H1 (cell line): ENCODE results near the gene ARHGAP32. TPM values are rescaled to one million over a fixed set of nuclear protein-coding genes. Genes with fewer than 3 reads are reported as not detected.

Experiments
- CTCF ChIA-PET: fragments of 300-600 bp; sonication (Branson Sonifier 250); formaldehyde crosslinking; loops from one replicate; lab custom pipeline; 2021; ENCODE audit not compliant: partially characterized antibody; lab: Charles Lee
- POLR2A ChIA-PET: fragments of 300-600 bp; sonication (Branson Sonifier 250); formaldehyde crosslinking; loops from one replicate; lab custom pipeline; 2021; ENCODE audit warnings: inconsistent platforms; ENCODE audit not compliant: partially characterized antibody; lab: Charles Lee
- DNase-seq, 2 experiments: peaks; one replicate each; pipeline versions ENCODE4 v3.0.0 to v3.0.0-alpha.2; 2010 to 2022; ENCODE audit warnings: low spot score in 2 of 2, low read depth in 1 of 2, mixed read lengths in 1 of 2
- FAIRE-seq: peaks from 2 replicates; lab custom pipeline; 2011; peaks lifted over from hg19 to GRCh38; lab: Jason Lieb, UNC
- H2AFZ ChIP-seq: 2 replicates; pipeline ENCODE4 v1.8.1; 2012; ENCODE audit warnings: low read length, inconsistent platforms
- H2AK5ac ChIP-seq: 2 replicates; pipeline ENCODE4 v1.6.1; 2013; ENCODE audit warnings: low read depth, low read length
- H2BK120ac ChIP-seq: replicated peaks from 2 replicates; pipeline ENCODE3; 2013; ENCODE audit warnings: low read depth, low read length, inconsistent platforms
- H2BK12ac ChIP-seq: 2 replicates; pipeline ENCODE4 v1.6.1; 2013; ENCODE audit warnings: low read depth, low read length
- H2BK15ac ChIP-seq: 2 replicates; pipeline ENCODE4 v1.6.1; 2013; ENCODE audit warnings: low read length
- H2BK20ac ChIP-seq: 2 replicates; pipeline ENCODE4 v1.6.1; 2013; ENCODE audit warnings: low read length
- H2BK5ac ChIP-seq: 2 replicates; pipeline ENCODE4 v1.6.1; 2013; ENCODE audit warnings: low read depth, low read length
- H3K14ac ChIP-seq: 2 replicates; pipeline ENCODE4 v1.6.1; 2013; ENCODE audit warnings: inconsistent platforms; ENCODE audit not compliant: insufficient read length
- H3K18ac ChIP-seq: 2 replicates; pipeline ENCODE4 v1.6.1; 2013; ENCODE audit warnings: low read length; ENCODE audit errors: extremely low read depth
- H3K23ac ChIP-seq: 2 replicates; pipeline ENCODE4 v1.6.1; 2013; ENCODE audit warnings: inconsistent platforms; ENCODE audit not compliant: insufficient read length
- H3K23me2 ChIP-seq: 2 replicates; pipeline ENCODE4 v1.6.1; 2013; ENCODE audit warnings: low read depth, low read length
- H3K27ac ChIP-seq: 2 replicates; pipeline ENCODE4 v1.6.1; 2011; ENCODE audit warnings: low read depth, low read length, inconsistent platforms
- H3K27me3 ChIP-seq, 4 experiments: replicated peaks in 1 of 4; 1 replicate in 1 of 4; 2 replicates in 3 of 4; pipeline versions ENCODE4 v1.6.1 to v1.8.1; 2011 to 2013; ENCODE audit warnings: low read length in 3 of 4, mild to moderate bottlenecking in 3 of 4, inconsistent platforms in 2 of 4, mixed read lengths in 2 of 4, moderate library complexity in 1 of 4; ENCODE audit not compliant: control insufficient read depth in 3 of 4, insufficient read depth in 3 of 4; ENCODE audit errors: extremely low read depth in 1 of 4
- H3K36me3 ChIP-seq, 4 experiments: 2 replicates each; pipeline versions ENCODE4 v1.6.1 to v1.8.1; 2011 to 2013; ENCODE audit warnings: mild to moderate bottlenecking in 4 of 4, low read length in 3 of 4, moderate library complexity in 2 of 4, control low read depth in 1 of 4, inconsistent platforms in 1 of 4; ENCODE audit not compliant: insufficient read depth in 4 of 4, control insufficient read depth in 2 of 4
- H3K4ac ChIP-seq: replicated peaks from 2 replicates; pipeline ENCODE3; 2013; ENCODE audit warnings: low read length, low read depth, mixed read lengths, inconsistent platforms; ENCODE audit not compliant: insufficient read length
- H3K4me1 ChIP-seq, 4 experiments: replicated peaks in 1 of 4; 1 replicate in 1 of 4; 2 replicates in 3 of 4; pipeline versions ENCODE4 v1.6.1 to v1.8.1; 2011 to 2013; ENCODE audit warnings: low read length in 3 of 4, inconsistent platforms in 2 of 4, mixed read lengths in 1 of 4; ENCODE audit not compliant: insufficient read depth in 4 of 4, control insufficient read depth in 3 of 4
- H3K4me2 ChIP-seq, 2 experiments: 2 replicates each; pipeline versions ENCODE4 v1.6.1 to v1.8.1; 2011 to 2013; ENCODE audit warnings: low read depth in 2 of 2, low read length in 2 of 2, control low read depth in 1 of 2, inconsistent platforms in 1 of 2, mild to moderate bottlenecking in 1 of 2; ENCODE audit not compliant: insufficient read depth in 1 of 2
- H3K4me3 ChIP-seq, 4 experiments: fragments of 200-600, 300-600 bp in 1 of 4; sonication (generic), shearing (Covaris generic), sonication (Bioruptor Twin) in 1 of 4; 2 replicates each; pipeline versions ENCODE4 v1.5.1 to v1.8.1; 2011 to 2016; ENCODE audit warnings: low read length in 4 of 4, low read depth in 3 of 4, control low read depth in 2 of 4, inconsistent platforms in 2 of 4, mild to moderate bottlenecking in 2 of 4, mixed read lengths in 1 of 4, moderate library complexity in 1 of 4; ENCODE audit not compliant: insufficient read depth in 2 of 4; ENCODE audit errors: extremely low read depth in 1 of 4
- H3K56ac ChIP-seq: replicated peaks from 2 replicates; pipeline ENCODE3; 2013; ENCODE audit warnings: low read depth, mild to moderate bottlenecking, mixed read lengths, low read length, inconsistent platforms; ENCODE audit not compliant: insufficient read length
- H3K79me1 ChIP-seq: 2 replicates; pipeline ENCODE4 v1.6.1; 2013; ENCODE audit warnings: low read depth, low read length, control low read depth
- H3K79me2 ChIP-seq, 2 experiments: 2 replicates each; pipeline versions ENCODE4 v1.6.1 to v1.8.1; 2012 to 2013; ENCODE audit warnings: low read length in 2 of 2, mild to moderate bottlenecking in 2 of 2, inconsistent platforms in 1 of 2; ENCODE audit not compliant: insufficient read depth in 2 of 2, control insufficient read depth in 1 of 2
- H3K9ac ChIP-seq, 4 experiments: replicated peaks in 1 of 4; 1 replicate in 1 of 4; 2 replicates in 3 of 4; pipeline versions ENCODE4 v1.6.1 to v1.8.1; 2011 to 2013; ENCODE audit warnings: low read depth in 3 of 4, low read length in 3 of 4, control low read depth in 2 of 4, mild to moderate bottlenecking in 2 of 4, moderate library complexity in 2 of 4, inconsistent platforms in 1 of 4; ENCODE audit errors: extremely low read depth in 1 of 4
- H3K9me3 ChIP-seq, 2 experiments: 2 replicates each; pipeline versions ENCODE4 v1.6.1 to v1.8.1; 2012 to 2013; ENCODE audit warnings: mild to moderate bottlenecking in 2 of 2, moderate library complexity in 2 of 2, control low read depth in 1 of 2, inconsistent platforms in 1 of 2, low read depth in 1 of 2, low read length in 1 of 2, mixed read lengths in 1 of 2; ENCODE audit not compliant: insufficient read depth in 2 of 2
- H4K20me1 ChIP-seq, 2 experiments: replicated peaks in 1 of 2; 2 replicates each; pipeline versions ENCODE3 to v1.8.1; 2011 to 2013; ENCODE audit warnings: inconsistent platforms in 2 of 2, low read length in 2 of 2, mild to moderate bottlenecking in 1 of 2; ENCODE audit not compliant: insufficient read depth in 2 of 2, control insufficient read depth in 1 of 2
- H4K5ac ChIP-seq: 2 replicates; pipeline ENCODE4 v1.6.1; 2013; ENCODE audit warnings: low read length, low read depth, mixed read lengths, inconsistent platforms; ENCODE audit not compliant: insufficient read length
- H4K8ac ChIP-seq: 2 replicates; pipeline ENCODE4 v1.8.0; 2013; ENCODE audit warnings: mild to moderate bottlenecking, moderate library complexity, low read length, inconsistent platforms; ENCODE audit not compliant: insufficient read depth; ENCODE audit errors: extremely low read depth
- H4K91ac ChIP-seq: replicated peaks from 2 replicates; pipeline ENCODE3; 2013; ENCODE audit warnings: low read length, mixed read lengths, inconsistent platforms; ENCODE audit not compliant: insufficient read length
- KDM1A ChIP-seq: fragments of 200-600, 300-600 bp; sonication (generic); IDR thresholded peaks from 2 replicates; pipeline ENCODE4 v1.7.1; 2016; ENCODE audit warnings: mild to moderate bottlenecking, low read length, borderline replicate concordance
- WGBS, 2 experiments: shearing (Covaris generic) in 1 of 2; methylation state at CpG; one replicate each; pipeline versions ENCODE4 v1.1.6 to v1.1.7; 2013 to 2015; ENCODE audit warnings: low lambda C conversion rate in 2 of 2, mixed read lengths in 2 of 2, inconsistent platforms in 1 of 2, low coverage in 1 of 2, missing lambda C conversion rate in 1 of 2; ENCODE audit not compliant: insufficient replicate concordance in 2 of 2, insufficient coverage in 1 of 2, insufficient read length in 1 of 2; ENCODE audit errors: extremely low coverage in 1 of 2, missing lambda C conversion rate in 1 of 2; 5-methylcytosine and 5-hydroxymethylcytosine counted together
- polyA plus RNA-seq, 7 experiments: library from polyadenylated mRNA; depleted of rRNA in 3 of 7; stranded (reverse) in 5 of 7; unstranded in 2 of 7; fragments of >200 nt in 5 of 7; fragments of 200-250 nt in 2 of 7; gene quantifications; 1 replicate in 5 of 7; 2 replicates in 1 of 7; 4 replicates in 1 of 7; pipeline versions ENCODE4 v1.2.1 to v1.2.3, GENCODE V29; 2011 to 2013; ENCODE audit warnings: missing spikeins in 2 of 7, mixed read lengths in 2 of 7
- total RNA-seq: library from RNA; stranded (reverse); fragmentation: NEBNext Ultra II Directional; extraction: Animal tissue kit (Norgen Biotek cat#: 25700); gene quantifications from 2 replicates; pipeline ENCODE4 v1.2.1, GENCODE V29; 2021

The ARHGAP32 gene
- total and polyA plus RNA-seq, 2 of the 8 experiments (the other 6 are each of a cell fraction or from before 2014, with no cell fraction given): 13.7 to 30.0 TPM

DNA sequence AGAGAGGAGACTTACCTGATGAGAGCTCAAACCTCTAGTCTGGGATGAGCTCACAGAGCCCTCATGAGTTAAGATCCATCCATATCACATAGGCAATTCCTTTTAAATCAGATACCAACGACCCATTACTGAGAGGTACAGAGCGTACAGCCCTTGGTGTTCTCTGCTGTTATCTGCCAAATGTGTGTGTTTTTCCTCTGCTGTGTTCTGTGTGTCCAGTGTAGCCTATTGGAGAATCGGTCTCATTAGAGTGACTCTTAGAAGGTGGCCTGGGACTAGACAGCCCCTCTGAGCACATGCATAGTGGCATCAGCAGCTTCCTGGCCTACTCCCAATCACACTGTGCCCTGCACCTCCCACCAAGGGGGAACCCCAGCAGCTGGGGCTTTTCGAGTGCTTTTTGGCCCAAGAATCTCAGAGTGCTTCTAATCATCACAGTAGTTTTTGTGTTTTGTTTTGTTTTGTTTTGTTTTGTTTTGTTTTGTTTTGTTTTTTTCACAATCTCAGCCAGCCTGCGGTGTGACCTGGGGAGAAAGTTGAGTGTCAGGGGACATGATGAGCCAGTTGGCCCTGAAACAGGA lies 274.9 kb downstream of the ARHGAP32 start:
- H3K27me3 ChIP-seq: peaks cover 0 to 3% (median under 1%) of the 10 kb centered on the region in 4 experiments; a peak in 2 of 7 replicates
- no peaks in the 10 kb centered on the region for H3K9me3 ChIP-seq
- no peak overlapping the region for H3K27ac ChIP-seq
- H3K18ac ChIP-seq: no peak overlapping the region
- H2BK20ac ChIP-seq: no peak overlapping the region
- no peak overlapping the region for H4K5ac ChIP-seq
- no peaks in the 10 kb centered on the region for H3K79me1 ChIP-seq
- no peak overlapping the region for H4K8ac ChIP-seq
- H3K14ac ChIP-seq: no peak overlapping the region
- no peaks in the 10 kb centered on the region; a peak in 1 of 7 replicates for H3K4me1 ChIP-seq
- H3K4ac ChIP-seq: no peak overlapping the region
- no peaks in the 10 kb centered on the region for H3K36me3 ChIP-seq
- no peak overlapping the region for H3K9ac ChIP-seq
- H3K56ac ChIP-seq: no peak overlapping the region
- no peak overlapping the region for H2AK5ac ChIP-seq
- H3K4me2 ChIP-seq: no peak overlapping the region
- no peak for TF ChIP-seq KDM1A
- H3K79me2 ChIP-seq: no peaks in the 10 kb centered on the region
- no peak overlapping the region for H2BK12ac ChIP-seq
- FAIRE-seq: no peak
- H3K4me3 ChIP-seq: no peak overlapping the region
- no peak overlapping the region for H4K91ac ChIP-seq
- no peak overlapping the region for H2BK15ac ChIP-seq
- H3K23ac ChIP-seq: no peak overlapping the region
- no peak overlapping the region for H2BK120ac ChIP-seq
- 81% methylated on average over 5 of the region's 5 CpGs; no CpG with 5 or more reads in 1 of the 2 experiments for WGBS, 2 experiments
- no peak overlapping the region for H2BK5ac ChIP-seq
- no peak for DNase-seq
- ChIA-PET POLR2A (no interaction called here), CTCF (interaction anchor here (1.0 to 4.8 kb wide), 5 partner anchors 8 to 32 kb away, joined by 3 to 23 read pairs (median 4); no protein-coding TSS in a partner anchor)
- H3K23me2 ChIP-seq: peaks cover 9% of the 10 kb centered on the region; the same call in 1 of the 2 replicates
- H2AFZ ChIP-seq: no peak overlapping the region
- H4K20me1 ChIP-seq: no peaks in the 10 kb centered on the region
